NT2/D1 (cell line): Measurements from ENCODE around the gene IQCK.

Source experiments
- YY1 ChIP-seq: IDR thresholded peaks from 2 replicates; pipeline ENCODE4 v1.6.1; 2011; ENCODE audit not compliant: insufficient read length, insufficient read depth
- ZNF274 ChIP-seq: IDR thresholded peaks from 2 replicates; pipeline ENCODE4 v1.6.1; 2011; ENCODE audit warnings: mild to moderate bottlenecking, low read depth, low read length

GRCh38 chr16:19878757-19879156, 160.7 kb downstream of the IQCK start:
- TF ChIP-seq ZNF274 (no peak), YY1 (no peak)
